ENCODE data around the gene SUMO3. TPM values are rescaled to one million over a fixed set of nuclear protein-coding genes. Genes with fewer than 3 reads are reported as not detected.

The SUMO3 gene
- polyA plus RNA-seq, 1 of the 3 experiments (the other 2 are of a cell fraction) = 125 TPM

DNA sequence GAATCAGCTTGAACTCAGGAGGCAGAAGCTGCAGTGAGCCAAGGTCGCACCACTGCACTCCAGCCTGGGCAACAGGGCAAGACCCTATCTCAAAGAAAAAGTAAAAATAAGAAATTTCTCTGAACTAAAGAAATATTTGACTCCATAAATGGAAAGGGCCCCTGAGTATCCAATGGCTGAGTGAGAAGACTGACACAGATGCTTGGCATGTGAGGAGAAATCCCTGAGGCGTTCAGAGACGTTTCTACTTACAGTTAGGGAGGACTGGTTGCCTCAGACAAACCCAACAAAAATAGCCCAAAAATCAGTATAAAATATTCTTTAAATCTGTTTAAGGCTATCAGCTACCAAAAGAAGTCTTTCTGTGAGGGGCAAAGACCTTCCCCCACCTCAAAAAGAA, 3.0 kb upstream of the SUMO3 start:
- Histone ChIP-seq H3K27me3 (ENCODE audit: insufficient read depth) (no peaks in the 10 kb centered on the region), H3K27ac (ENCODE audit: low read depth in 2 of 2, low read length in 1 of 2) (no peak overlapping the region), H3K9me3 (peaks cover 7% of the 10 kb centered on the region; the same call in 1 of the 2 replicates), H3K4me1 (ENCODE audit: control insufficient read depth in 1 of 2, insufficient read depth in 2 of 2, low read depth in 1 of 2, low read length in 1 of 2) (peaks cover 8 to 13% of the 10 kb centered on the region in 2 experiments; a peak in 3 of 4 replicates), H3K36me3 (replicated peaks in 1 of 2; ENCODE audit: control insufficient read depth in 1 of 2, insufficient read depth in 2 of 2, low read length in 1 of 2) (no peaks in the 10 kb centered on the region), H3F3A (replicated peaks; ENCODE audit: insufficient read depth) (peaks cover 12% of the 10 kb centered on the region), H3K4me2 (no peak overlapping the region), H4K20me1 (ENCODE audit: insufficient read depth) (peaks cover 14% of the 10 kb centered on the region), H3K9me2 (no peaks in the 10 kb centered on the region), H3K4me3 (ENCODE audit: low read depth in 2 of 2, low read length in 1 of 2) (no peak overlapping the region), H3K79me2 (ENCODE audit: insufficient read depth) (peaks cover 16% of the 10 kb centered on the region), H2AFZ (ENCODE audit: low read depth) (no peak overlapping the region), H3K9ac (no peak overlapping the region)
- ChIA-PET CTCF (interaction anchor here (0.9 to 3.2 kb wide), 2 partner anchors 20 to 25 kb away, joined by 4 to 11 read pairs; no protein-coding TSS in a partner anchor), POLR2A (no interaction called here)
- WGBS (ENCODE audit: low lambda C conversion rate) = 74% methylated on average over 3 of the region's 3 CpGs
- TF ChIP-seq EZH2phosphoT487 (IDR thresholded peaks at IDR 0.05; ENCODE audit: borderline replicate concordance, low read depth) = no peak
- no peak for TF ChIP-seq FOXM1 (IDR thresholded peaks at IDR 0.05; ENCODE audit: low read depth)
- no peak for TF ChIP-seq TEAD4 (IDR thresholded peaks at IDR 0.05; ENCODE audit: borderline replicate concordance, insufficient read depth)
- TF ChIP-seq JUND (IDR thresholded peaks at IDR 0.05) = no peak
- no peak for TF ChIP-seq RXRA (IDR thresholded peaks at IDR 0.05; ENCODE audit: borderline replicate concordance, low read depth)
- no peak for TF ChIP-seq SIN3A (IDR thresholded peaks at IDR 0.05; ENCODE audit: borderline replicate concordance, low read depth, low read length)
- TF ChIP-seq GABPA (IDR thresholded peaks at IDR 0.05; ENCODE audit: low read depth) = no peak
- TF ChIP-seq USF2 (IDR thresholded peaks at IDR 0.05; ENCODE audit: borderline replicate concordance, low read depth, low read length) = no peak
- no peak for TF ChIP-seq RAD21 (IDR thresholded peaks at IDR 0.05; ENCODE audit: low read length)
- no peak for TF ChIP-seq TAF1 (IDR thresholded peaks at IDR 0.05; ENCODE audit: borderline replicate concordance, low read depth, low read length)
- DNase-seq = no peak

DNA sequence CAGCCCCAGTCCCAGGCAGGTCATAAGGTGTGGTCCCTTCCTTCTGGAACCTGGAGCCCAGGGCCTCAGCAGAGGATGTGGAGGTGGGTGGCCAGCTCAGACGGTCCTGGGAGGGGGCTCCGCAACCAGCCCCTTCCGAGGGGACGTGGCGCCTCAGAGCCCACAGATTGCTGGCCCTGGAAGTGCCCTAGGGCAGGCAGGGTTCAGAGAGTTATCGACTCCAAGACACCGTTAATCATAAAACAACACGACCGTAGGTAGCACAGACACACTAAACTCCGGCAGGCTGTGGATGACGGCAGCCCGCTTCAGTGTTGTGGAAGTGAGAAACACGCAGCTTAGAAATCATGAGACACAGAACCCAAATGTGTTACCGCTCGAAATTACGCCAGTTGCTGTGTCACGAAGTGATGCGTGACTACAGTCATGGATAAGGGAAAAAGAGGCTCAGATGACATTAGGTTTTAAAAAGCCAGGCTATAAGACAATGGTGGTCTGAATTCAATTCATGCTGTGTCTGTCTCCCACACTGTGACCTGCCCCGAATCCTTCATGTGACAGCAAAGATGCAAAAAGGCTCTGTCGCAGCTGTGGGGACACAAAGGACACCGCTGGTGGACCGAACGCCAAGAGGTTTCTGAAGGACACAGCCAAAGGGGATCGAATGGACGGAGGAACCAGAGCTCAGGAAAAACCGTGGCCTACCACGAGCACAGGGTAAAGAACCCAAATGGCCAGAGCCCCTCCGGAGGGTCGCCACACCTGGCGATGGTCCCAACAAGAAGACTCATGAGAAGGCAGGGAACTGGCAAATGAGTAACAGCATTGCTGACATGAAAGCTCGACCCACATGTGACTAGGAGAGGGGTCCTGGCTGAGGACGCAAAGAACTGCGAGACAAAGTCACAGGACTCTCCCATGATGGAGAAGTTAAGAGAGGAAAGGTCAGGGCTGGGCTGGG, 1.7 kb upstream of the SUMO3 start:
- Histone ChIP-seq H3K4me1 (ENCODE audit: control insufficient read depth in 1 of 2, insufficient read depth in 2 of 2, low read depth in 1 of 2, low read length in 1 of 2) (peaks cover 8 to 26% of the 10 kb centered on the region in 2 experiments; a peak in 3 of 4 replicates), H3F3A (replicated peaks; ENCODE audit: insufficient read depth) (peaks cover 12% of the 10 kb centered on the region), H3K36me3 (replicated peaks in 1 of 2; ENCODE audit: control insufficient read depth in 1 of 2, insufficient read depth in 2 of 2, low read length in 1 of 2) (no peaks in the 10 kb centered on the region), H3K4me3 (ENCODE audit: low read depth in 2 of 2, low read length in 1 of 2) (no peak overlapping the region), H3K27me3 (ENCODE audit: insufficient read depth) (no peaks in the 10 kb centered on the region), H4K20me1 (ENCODE audit: insufficient read depth) (peaks cover 27% of the 10 kb centered on the region), H3K4me2 (no peak overlapping the region), H3K9me2 (no peaks in the 10 kb centered on the region), H3K27ac (ENCODE audit: low read depth in 2 of 2, low read length in 1 of 2) (no peak overlapping the region), H3K9ac (no peak overlapping the region), H3K79me2 (ENCODE audit: insufficient read depth) (peaks cover 29% of the 10 kb centered on the region), H3K9me3 (peaks cover 7% of the 10 kb centered on the region; the same call in 1 of the 2 replicates), H2AFZ (ENCODE audit: low read depth) (no peak overlapping the region)
- TF ChIP-seq RAD21 (IDR thresholded peaks at IDR 0.05; ENCODE audit: low read length) = no peak
- TF ChIP-seq YY1 (IDR thresholded peaks at IDR 0.05; ENCODE audit: low read depth) = no peak
- 97% methylated on average over 29 of the region's 33 CpGs for WGBS (ENCODE audit: low lambda C conversion rate)
- POLR2A ChIA-PET = no interaction called here
- no peak for DNase-seq
- CTCF ChIA-PET = interaction anchor here (0.9 to 3.2 kb wide), 2 partner anchors 19 to 27 kb away, joined by 4 to 11 read pairs; no protein-coding TSS in a partner anchor

Measured in SK-N-SH (cell line).